T-helper 22 cell (primary cell): ENCODE data around the gene CDT1.
"Not testable (repeated sequence)": the region's sequence is repeated elsewhere in the genome, so short reads cannot be mapped to it uniquely, and the experiment has no call there.

Experiments used
- DNase-seq: peaks from one replicate; pipeline ENCODE4 v3.0.0-alpha.2; 2020; ENCODE audit warnings: low read depth

CDT1 gene

GRCh38 chr16:88816736-88817535 is 13.3 kb downstream of the CDT1 start:
- no peak for DNase-seq

GRCh38 chr16:88817785-88818574 is 14.4 kb downstream of the CDT1 start:
- no peak for DNase-seq

DNA sequence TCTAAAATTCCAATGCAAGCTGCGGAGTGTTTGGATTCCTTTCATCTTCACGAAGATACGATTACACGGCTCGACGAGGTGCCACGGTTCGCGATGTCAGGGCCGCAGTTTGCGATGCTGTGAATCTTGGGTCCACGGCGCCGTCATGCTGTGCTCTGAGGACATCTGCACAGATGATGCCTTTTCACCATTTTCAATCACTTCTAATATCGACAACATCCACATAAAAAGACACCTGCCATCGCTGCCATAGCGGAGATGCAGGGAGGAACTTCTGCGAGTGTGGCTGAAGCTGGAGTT is 14.9 kb downstream of the CDT1 start:
- no peak for DNase-seq

DNA sequence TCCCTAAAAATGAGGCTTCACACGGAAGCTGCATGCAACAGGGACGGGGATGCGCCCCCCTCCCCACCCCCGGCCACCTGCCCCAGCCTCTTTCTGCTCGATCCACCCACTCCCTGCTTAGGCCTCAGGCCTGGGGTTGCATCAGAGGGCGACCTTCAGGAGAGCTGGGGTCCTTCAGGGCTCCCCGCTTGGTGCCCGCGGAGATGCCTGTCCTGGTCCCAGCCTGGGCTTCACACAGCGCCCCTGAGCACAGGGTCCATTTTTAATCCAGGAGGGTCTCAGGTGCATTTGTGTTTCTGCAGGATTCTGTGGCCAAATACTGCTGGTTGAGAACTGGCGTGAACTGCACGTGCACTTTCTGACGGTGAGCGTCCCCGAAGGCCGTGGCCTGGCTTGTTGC is 15.5 kb downstream of the CDT1 start:
- no peak for DNase-seq

GRCh38 chr16:88820385-88821025 is 16.9 kb downstream of the CDT1 start:
- DNase-seq, result no peak

GRCh38 chr16:88821168-88821850 is 17.7 kb downstream of the CDT1 start:
- no peak for DNase-seq

- DNase-seq, result no peak
Observed at GRCh38 chr16:88822281-88823040, 18.9 kb downstream of the CDT1 start.

DNA sequence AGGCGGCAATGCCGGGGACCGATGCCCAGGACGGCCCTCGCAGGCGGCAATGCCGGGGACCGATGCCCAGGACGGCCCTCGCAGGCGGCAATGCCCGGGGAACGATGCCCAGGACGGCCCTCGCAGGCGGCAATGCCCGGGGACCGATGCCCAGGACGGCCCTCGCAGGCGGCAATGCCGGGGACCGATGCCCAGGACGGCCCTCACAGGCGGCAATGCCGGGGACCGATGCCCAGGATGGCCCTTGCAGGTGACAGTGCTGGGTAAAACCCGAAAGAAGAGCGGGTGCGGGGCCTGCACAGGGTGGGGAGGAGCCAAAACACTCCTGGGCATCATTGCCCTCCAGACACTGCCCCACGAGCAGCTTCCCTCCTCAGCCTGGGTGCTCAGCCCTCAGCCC is 20.1 kb downstream of the CDT1 start:
- not testable (repeated sequence) for DNase-seq

- DNase-seq, result no peak
Observed at GRCh38 chr16:88824256-88825077, 20.9 kb downstream of the CDT1 start.

DNA sequence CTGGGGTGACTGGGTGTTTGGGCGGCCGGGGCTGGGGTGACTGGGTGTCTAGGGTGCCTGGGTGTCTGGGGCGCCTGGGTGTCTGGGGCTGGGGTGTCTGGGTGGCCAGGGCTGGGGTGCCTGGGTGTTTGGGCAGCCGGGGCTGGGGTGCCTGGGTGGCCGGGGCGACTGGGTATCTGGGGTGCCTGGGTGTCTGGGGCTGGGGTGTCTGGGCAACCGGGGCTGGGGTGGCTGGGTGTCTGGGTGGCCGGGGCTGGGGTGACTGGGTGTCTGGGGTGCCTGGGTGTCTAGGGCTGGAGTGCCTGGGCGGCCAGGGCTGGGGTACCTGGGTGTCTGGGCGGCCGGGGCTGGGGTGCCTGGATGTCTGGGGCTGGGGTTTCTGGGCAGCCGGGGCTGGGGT is 21.6 kb downstream of the CDT1 start:
- no peak for DNase-seq

DNA sequence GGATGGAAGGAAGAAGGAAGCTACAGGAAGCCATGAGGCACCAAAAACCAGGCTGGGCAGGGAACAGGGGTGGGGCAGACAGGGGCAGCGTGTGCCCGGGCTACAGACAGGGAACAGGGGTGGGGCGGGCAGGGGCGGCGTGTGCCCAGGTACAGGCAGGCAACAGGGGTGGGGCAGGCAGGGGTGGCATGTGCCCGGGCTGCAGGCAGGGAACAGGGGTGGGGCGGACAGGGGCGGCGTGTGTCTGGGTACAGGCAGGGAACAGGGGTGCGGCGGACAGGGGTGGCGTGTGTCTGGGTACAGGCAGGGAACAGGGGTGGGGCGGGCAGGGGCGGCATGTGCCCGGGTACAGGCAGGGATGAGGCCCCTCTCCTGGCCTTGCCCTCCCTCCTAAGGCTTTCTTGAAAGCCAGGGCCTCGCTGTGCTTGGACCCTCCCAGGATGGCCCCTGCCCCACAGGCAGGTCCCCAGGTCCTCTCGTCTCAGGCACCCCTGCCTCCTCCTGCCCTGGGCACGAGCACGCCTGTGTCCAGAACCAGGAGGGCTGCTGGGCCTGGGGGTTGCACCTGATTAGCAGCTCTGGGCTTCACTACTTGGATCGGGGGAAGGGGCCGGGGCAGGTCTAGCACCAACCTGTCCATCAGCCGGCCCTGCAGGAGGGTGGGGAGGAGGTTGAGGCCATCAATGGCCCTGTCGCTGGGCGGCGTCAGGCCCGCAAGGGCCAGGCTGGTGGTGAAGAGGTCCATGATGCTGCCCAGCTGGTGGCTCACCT is 22.7 kb downstream of the CDT1 start:
- no peak for DNase-seq

GRCh38 chr16:88827727-88828126 is 24.1 kb downstream of the CDT1 start:
- DNase-seq, result no peak

DNA sequence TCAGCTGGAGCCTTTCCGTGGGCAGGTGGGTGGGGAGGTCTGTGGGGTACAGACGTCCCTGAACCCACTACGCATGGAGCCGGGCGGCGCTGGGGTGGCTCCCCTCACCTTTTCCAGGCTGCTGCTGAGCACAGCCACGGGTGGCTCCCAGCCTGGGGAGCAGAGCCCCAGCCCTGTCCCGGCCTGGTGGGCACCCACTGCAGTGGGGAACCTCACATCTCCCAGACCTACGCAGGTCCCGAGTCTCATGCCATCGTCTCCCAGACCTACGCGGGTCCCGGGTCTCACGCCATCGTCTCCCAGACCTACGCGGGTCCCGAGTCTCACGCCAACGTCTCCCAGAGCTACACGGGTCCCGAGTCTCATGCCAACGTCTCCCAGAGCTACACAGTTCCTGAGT is 25.1 kb downstream of the CDT1 start:
- DNase-seq, result no peak

- no peak for DNase-seq
Observed at GRCh38 chr16:88830258-88830657, 26.7 kb downstream of the CDT1 start.

DNA sequence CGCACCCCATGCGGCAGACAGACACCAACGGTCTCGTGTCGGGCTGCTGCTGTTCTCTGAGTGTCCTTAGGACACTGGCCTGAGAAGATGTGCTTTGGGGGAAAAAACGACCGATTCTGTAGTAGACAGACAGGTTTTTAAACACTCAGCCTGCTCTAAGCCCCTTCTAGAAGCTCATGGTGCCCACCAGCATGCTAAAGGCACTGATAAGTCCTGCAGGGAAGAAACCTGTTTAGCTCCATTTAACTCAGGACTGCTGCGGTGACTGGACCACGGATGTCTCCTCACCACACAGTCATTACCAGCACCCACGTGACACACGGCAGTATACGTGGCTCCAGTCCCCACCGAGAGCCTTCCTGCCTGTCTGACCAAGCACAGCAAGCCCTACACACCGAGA is 27.2 kb downstream of the CDT1 start:
- no peak for DNase-seq

DNA sequence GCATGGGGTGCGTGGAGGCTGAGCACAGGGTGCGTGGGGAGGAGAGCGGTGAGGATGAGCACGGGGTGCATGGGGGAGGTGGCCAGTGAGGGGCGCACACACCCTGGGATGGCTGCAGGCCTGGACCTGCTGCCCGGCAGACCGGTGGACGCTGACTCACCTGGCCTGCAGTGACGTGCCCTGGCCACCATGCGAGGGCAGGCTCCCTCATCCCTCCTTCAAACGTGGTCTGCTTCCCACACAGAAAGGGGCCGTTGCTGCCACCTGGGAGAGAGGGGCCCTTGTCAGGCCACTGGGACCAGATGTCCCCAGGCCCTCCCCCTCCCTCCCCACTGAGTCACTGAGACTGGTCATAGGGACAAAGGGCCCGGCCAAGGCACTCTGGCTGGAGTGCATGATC is 28.2 kb downstream of the CDT1 start:
- DNase-seq, result no peak

- no peak for DNase-seq
Observed at GRCh38 chr16:88833086-88833485, 29.5 kb downstream of the CDT1 start.

GRCh38 chr16:88834670-88835069 is 31.1 kb downstream of the CDT1 start:
- DNase-seq, result no peak

GRCh38 chr16:88835383-88835782 is 31.8 kb downstream of the CDT1 start:
- DNase-seq, result no peak

GRCh38 chr16:88835818-88836217 is 32.2 kb downstream of the CDT1 start:
- no peak for DNase-seq
